ENCODE measurements around the gene CALY. TPM values are rescaled to one million over a fixed set of nuclear protein-coding genes. Genes with fewer than 3 reads are reported as not detected.
A peak's percentile ranks its signal among the peaks of the same experiment; 100 is the strongest.

Gene CALY
- total RNA-seq, 1 experiment from 2014 or later = 0.47 TPM

- TF ChIP-seq CTCF (IDR thresholded peaks at IDR 0.05 in 2 of 3, conservative IDR thresholded peaks at IDR 0.05 in 1 of 3; ENCODE audit: borderline replicate concordance in 1 of 3, insufficient read depth in 1 of 3, low read depth in 2 of 3, low read length in 2 of 3) = no peak
Observed at GRCh38 chr10:133277993-133278576, 58.6 kb downstream of the CALY start (continued).

GRCh38 chr10:133277277-133277992 is 59.3 kb downstream of the CALY start:
- DNase-seq (ENCODE audit: low read depth, low spot score) (no peak), ATAC-seq (peak; percentile 21; the same call in 1 of the 2 replicates)
- TF ChIP-seq FOSL1 (IDR thresholded peaks at IDR 0.05; ENCODE audit: low read depth) (no peak), RAD21 (IDR thresholded peaks at IDR 0.05; ENCODE audit: low read depth) (no peak), ATF3 (IDR thresholded peaks at IDR 0.05) (no peak), SP1 (IDR thresholded peaks at IDR 0.05; ENCODE audit: low read depth) (no peak), POLR2A (IDR thresholded peaks at IDR 0.05; ENCODE audit: borderline replicate concordance, extremely low read depth, insufficient read depth, insufficient read length) (no peak), MAX (IDR thresholded peaks at IDR 0.05) (no peak), CBX3 (IDR thresholded peaks at IDR 0.05; ENCODE audit: low read depth) (no peak), EZH2phosphoT487 (IDR thresholded peaks at IDR 0.05; ENCODE audit: borderline replicate concordance) (no peak), CTCF (IDR thresholded peaks at IDR 0.05 in 2 of 3, conservative IDR thresholded peaks at IDR 0.05 in 1 of 3; ENCODE audit: borderline replicate concordance in 1 of 3, insufficient read depth in 1 of 3, low read depth in 2 of 3, low read length in 2 of 3) (no peak), CEBPB (IDR thresholded peaks at IDR 0.05; ENCODE audit: low read depth) (no peak), SIN3A (IDR thresholded peaks at IDR 0.05; ENCODE audit: low read depth) (no peak), YY1 (IDR thresholded peaks at IDR 0.05; ENCODE audit: extremely low read depth, insufficient replicate concordance, low read depth, low read length) (no peak), POLR2AphosphoS5 (IDR thresholded peaks at IDR 0.05; ENCODE audit: low read depth, low read length) (no peak), JUND (IDR thresholded peaks at IDR 0.05) (no peak), ZNF274 (IDR thresholded peaks at IDR 0.05; ENCODE audit: low read depth, low read length) (no peak), EZH2 (IDR thresholded peaks at IDR 0.05) (no peak), TCF7L2 (IDR thresholded peaks at IDR 0.05; ENCODE audit: borderline replicate concordance, extremely low read depth, insufficient read depth, insufficient read length) (no peak), ELF1 (IDR thresholded peaks at IDR 0.05; ENCODE audit: borderline replicate concordance, low read depth) (no peak)
- Histone ChIP-seq H3K4me1 (ENCODE audit: control insufficient read depth in 1 of 2, insufficient read depth in 2 of 2, low read length in 2 of 2) (no peaks in the 10 kb centered on the region), H2AFZ (ENCODE audit: low read depth, low read length, poor library complexity, severe bottlenecking) (no peak overlapping the region), H3K4me3 (replicated peaks in 1 of 2; ENCODE audit: low read depth in 1 of 2, low read length in 2 of 2) (no peak overlapping the region), H4K20me1 (ENCODE audit: insufficient read depth) (no peaks in the 10 kb centered on the region), H3K27me3 (ENCODE audit: insufficient read depth, low read length) (no peaks in the 10 kb centered on the region), H3K9me2 (ENCODE audit: insufficient read depth) (no peaks in the 10 kb centered on the region), H3K9ac (ENCODE audit: low read length) (no peak overlapping the region), H3K27ac (ENCODE audit: low read depth, low read length) (no peak overlapping the region), H3K4me2 (ENCODE audit: low read length) (no peak overlapping the region), H3K79me2 (ENCODE audit: insufficient read depth, low read length) (no peaks in the 10 kb centered on the region), H3K36me3 (ENCODE audit: control insufficient read depth in 1 of 2, insufficient read depth in 2 of 2, low read length in 2 of 2) (no peaks in the 10 kb centered on the region), H3K9me3 (ENCODE audit: control insufficient read depth in 1 of 2, insufficient read depth in 1 of 2, low read depth in 1 of 2, low read length in 2 of 2) (no peaks in the 10 kb centered on the region)
- ChIA-PET RAD21 (ENCODE audit: low non-redundant PET in 1 of 2, low total read pairs in 2 of 2, uncharacterized antibody in 2 of 2, unreplicated experiment in 2 of 2) (no interaction called here), POLR2A (no interaction called here), CTCF (no interaction called here)
- intact Hi-C loops (cut with micrococcal nuclease) = no loop called here
- BruUV-seq (replicated peaks) = no TSS peak

Data from HCT116 (cell line).